Stimulated activated CD8-positive, alpha-beta memory T cell treated with anti-CD3 and anti-CD28 coated beads, Interleukin-12 subunit alpha, Interleukin-12 subunit beta, amount 100 ng/mL, for 24 hours (primary cell): Measurements from ENCODE around the gene PROX1.

Experiments used
- DNase-seq: peaks from one replicate; pipeline ENCODE4 v3.0.0-alpha.2; 2020; ENCODE audit errors: extremely low read depth

PROX1 gene

GRCh38 chr1:214022810-214023425 lies 35.1 kb downstream of the PROX1 start:
- DNase-seq: no peak

- DNase-seq: no peak
Observed at GRCh38 chr1:214026985-214027384, 39.2 kb downstream of the PROX1 start.

- DNase-seq: no peak
Observed at GRCh38 chr1:214027498-214027897, 39.7 kb downstream of the PROX1 start.

GRCh38 chr1:214028095-214028494 lies 40.3 kb downstream of the PROX1 start:
- no peak for DNase-seq

- no peak for DNase-seq
Observed at GRCh38 chr1:214028649-214029406, 41.1 kb downstream of the PROX1 start.

GRCh38 chr1:214029796-214030195 lies 42.0 kb downstream of the PROX1 start:
- DNase-seq: no peak

- DNase-seq: no peak
Observed at GRCh38 chr1:214031267-214031650, 43.5 kb downstream of the PROX1 start.

GRCh38 chr1:214037468-214037867 lies 49.7 kb downstream of the PROX1 start:
- DNase-seq: no peak

- DNase-seq: no peak
Observed at GRCh38 chr1:214039394-214040018, 51.7 kb downstream of the PROX1 start.

GRCh38 chr1:214043167-214043566 lies 55.4 kb downstream of the PROX1 start:
- DNase-seq: no peak

GRCh38 chr1:214044438-214045214 lies 56.9 kb downstream of the PROX1 start:
- no peak for DNase-seq

GRCh38 chr1:214050513-214051401 lies 63.0 kb downstream of the PROX1 start:
- DNase-seq: no peak

- DNase-seq: no peak
Observed at GRCh38 chr1:214051786-214052185, 64.0 kb downstream of the PROX1 start.

- DNase-seq: no peak
Observed at GRCh38 chr1:214058076-214058475, 70.3 kb downstream of the PROX1 start.

- DNase-seq: no peak
Observed at GRCh38 chr1:214066190-214066589, 78.4 kb downstream of the PROX1 start.

GRCh38 chr1:214066936-214067335 lies 79.2 kb downstream of the PROX1 start:
- no peak for DNase-seq

GRCh38 chr1:214067397-214067796 lies 79.6 kb downstream of the PROX1 start:
- no peak for DNase-seq

- no peak for DNase-seq
Observed at GRCh38 chr1:214067853-214068703, 80.3 kb downstream of the PROX1 start.

GRCh38 chr1:214068979-214069378 lies 81.2 kb downstream of the PROX1 start:
- DNase-seq: no peak

- DNase-seq: no peak
Observed at GRCh38 chr1:214071469-214071868, 83.7 kb downstream of the PROX1 start.
